ENCODE results near the gene ZBTB14.

ZBTB14 gene

GRCh38 chr18:5302606-5303005 is 7.1 kb upstream of the ZBTB14 start:
- TF ChIP-seq TAF1 (IDR thresholded peaks at IDR 0.05; ENCODE audit: borderline replicate concordance, insufficient read depth, low read length) = no peak
- no peak for TF ChIP-seq REST (IDR thresholded peaks at IDR 0.05; ENCODE audit: insufficient read depth in 1 of 2, low read depth in 2 of 2, low read length in 2 of 2)
- TF ChIP-seq POLR2AphosphoS5 (IDR thresholded peaks at IDR 0.05; ENCODE audit: low read depth, low read length) = no peak
- TF ChIP-seq FOXP2 (optimal IDR thresholded peaks at IDR 0.05; ENCODE audit: borderline replicate concordance, extremely low read depth, extremely low read length, insufficient read depth) = no peak
- no peak for TF ChIP-seq SIN3A (IDR thresholded peaks at IDR 0.05; ENCODE audit: borderline replicate concordance, insufficient read depth, low read length)

DNA sequence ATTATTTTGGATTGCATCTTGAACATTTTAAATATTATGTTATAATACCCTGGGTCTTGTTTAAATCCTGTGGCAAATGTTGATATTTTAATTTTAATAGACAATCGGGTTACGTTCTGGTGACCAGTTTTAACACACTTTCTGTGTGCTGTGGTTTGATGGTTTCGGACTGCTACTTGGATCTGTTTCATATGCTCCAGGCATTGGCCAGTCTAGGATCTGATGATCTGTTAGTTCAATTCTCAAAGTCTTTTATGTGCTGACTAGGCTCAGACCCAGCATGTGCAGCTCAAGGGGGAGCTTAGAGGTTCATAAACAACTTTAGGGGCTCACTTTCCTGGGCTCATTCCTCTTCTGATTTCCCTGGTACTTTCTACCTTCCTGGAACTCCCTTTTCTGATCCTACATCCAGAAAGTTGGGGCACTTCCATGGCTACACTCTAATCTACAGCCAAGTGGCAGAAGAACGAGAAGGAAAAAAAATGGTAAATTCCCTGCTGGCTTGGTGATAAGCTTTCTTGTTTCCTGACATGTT is 5.0 kb upstream of the ZBTB14 start:
- TF ChIP-seq FOXP2 (optimal IDR thresholded peaks at IDR 0.05; ENCODE audit: borderline replicate concordance, extremely low read depth, extremely low read length, insufficient read depth) (no peak), TAF1 (IDR thresholded peaks at IDR 0.05; ENCODE audit: borderline replicate concordance, insufficient read depth, low read length) (no peak), SIN3A (IDR thresholded peaks at IDR 0.05; ENCODE audit: borderline replicate concordance, insufficient read depth, low read length) (no peak), REST (IDR thresholded peaks at IDR 0.05; ENCODE audit: insufficient read depth in 1 of 2, low read depth in 2 of 2, low read length in 2 of 2) (no peak), POLR2AphosphoS5 (IDR thresholded peaks at IDR 0.05; ENCODE audit: low read depth, low read length) (no peak)

- no peak for TF ChIP-seq SIN3A (IDR thresholded peaks at IDR 0.05; ENCODE audit: borderline replicate concordance, insufficient read depth, low read length)
- TF ChIP-seq POLR2AphosphoS5 (IDR thresholded peaks at IDR 0.05; ENCODE audit: low read depth, low read length) = no peak
- no peak for TF ChIP-seq REST (IDR thresholded peaks at IDR 0.05; ENCODE audit: insufficient read depth in 1 of 2, low read depth in 2 of 2, low read length in 2 of 2)
- no peak for TF ChIP-seq TAF1 (IDR thresholded peaks at IDR 0.05; ENCODE audit: borderline replicate concordance, insufficient read depth, low read length)
- TF ChIP-seq FOXP2 (optimal IDR thresholded peaks at IDR 0.05; ENCODE audit: borderline replicate concordance, extremely low read depth, extremely low read length, insufficient read depth) = no peak
These were observed 2.8 kb upstream of the ZBTB14 start for GRCh38 chr18:5298156-5298852.

DNA sequence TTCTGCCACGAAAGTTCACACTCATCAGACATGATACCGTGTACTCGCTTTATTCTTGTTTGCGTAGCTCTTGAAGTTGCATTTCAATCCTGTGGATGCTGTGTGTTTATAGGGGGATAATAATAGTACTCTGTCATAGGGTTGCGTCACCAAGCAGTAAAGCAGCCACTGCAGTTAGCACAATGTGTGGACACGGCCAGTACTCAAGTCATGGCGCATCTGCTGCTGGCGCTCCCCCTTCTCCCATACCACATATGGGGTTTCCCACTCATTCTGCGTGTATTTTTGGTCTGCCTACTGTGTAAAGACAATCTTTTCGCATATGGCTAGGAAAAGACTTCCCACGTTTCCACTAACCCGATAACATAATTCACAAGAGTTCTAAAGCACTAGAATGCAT is 2.1 kb upstream of the ZBTB14 start:
- TF ChIP-seq SIN3A (IDR thresholded peaks at IDR 0.05; ENCODE audit: borderline replicate concordance, insufficient read depth, low read length) = no peak
- no peak for TF ChIP-seq TAF1 (IDR thresholded peaks at IDR 0.05; ENCODE audit: borderline replicate concordance, insufficient read depth, low read length)
- no peak for TF ChIP-seq FOXP2 (optimal IDR thresholded peaks at IDR 0.05; ENCODE audit: borderline replicate concordance, extremely low read depth, extremely low read length, insufficient read depth)
- TF ChIP-seq REST (IDR thresholded peaks at IDR 0.05; ENCODE audit: insufficient read depth in 1 of 2, low read depth in 2 of 2, low read length in 2 of 2) = no peak
- TF ChIP-seq POLR2AphosphoS5 (IDR thresholded peaks at IDR 0.05; ENCODE audit: low read depth, low read length) = no peak
